GM19395 (cell line): ENCODE data around the gene BSPRY.
A peak's percentile ranks its signal among the peaks of the same experiment; 100 is the strongest.
"Not testable (repeated sequence)": the region's sequence is repeated elsewhere in the genome, so short reads cannot be mapped to it uniquely, and the experiment has no call there.

ENCODE experiments used
- ATAC-seq: cut with Tn5 transposase; IDR thresholded peaks from one replicate; pipeline ENCODE4 v1.9.1; 2021; ENCODE audit warnings: mild to moderate bottlenecking, moderate library complexity; ENCODE audit not compliant: unreplicated experiment

Gene BSPRY

GRCh38 chr9:113369855-113370140 is 20.5 kb downstream of the BSPRY start:
- ATAC-seq = no peak

- ATAC-seq = no peak
These were observed 21.5 kb downstream of the BSPRY start for GRCh38 chr9:113370806-113371325.

GRCh38 chr9:113372059-113372458 is 22.7 kb downstream of the BSPRY start:
- ATAC-seq = no peak

GRCh38 chr9:113373256-113373655 is 23.9 kb downstream of the BSPRY start:
- no peak for ATAC-seq

GRCh38 chr9:113373676-113374392 is 24.5 kb downstream of the BSPRY start:
- no peak for ATAC-seq

GRCh38 chr9:113375057-113376023 is 26.0 kb downstream of the BSPRY start:
- ATAC-seq = no peak

- ATAC-seq = peak; percentile 80
These were observed 27.6 kb downstream of the BSPRY start, which contains the start of gene HDHD3 for GRCh38 chr9:113376634-113377567. Gene HDHD3 (minus strand): TSS chr9:113376986. CDS start chr9:113374354, 2,632 bp downstream.

- not testable (repeated sequence) for ATAC-seq
These were observed 29.9 kb downstream of the BSPRY start for GRCh38 chr9:113379094-113379828.

GRCh38 chr9:113379829-113380210 is 30.5 kb downstream of the BSPRY start:
- not testable (repeated sequence) for ATAC-seq

GRCh38 chr9:113380869-113381378 is 31.6 kb downstream of the BSPRY start:
- peak; percentile 46 for ATAC-seq

GRCh38 chr9:113381441-113381840 is 32.1 kb downstream of the BSPRY start:
- ATAC-seq = not testable (repeated sequence)

GRCh38 chr9:113381909-113382411 is 32.6 kb downstream of the BSPRY start:
- no peak for ATAC-seq

- ATAC-seq = no peak
These were observed 37.4 kb downstream of the BSPRY start for GRCh38 chr9:113386571-113387393.

- ATAC-seq = no peak
These were observed 38.4 kb downstream of the BSPRY start for GRCh38 chr9:113387560-113388230.

- no peak for ATAC-seq
These were observed 39.5 kb downstream of the BSPRY start for GRCh38 chr9:113388833-113389232.

- ATAC-seq = no peak
These were observed 40.1 kb downstream of the BSPRY start for GRCh38 chr9:113389451-113389850.

- ATAC-seq = no peak
These were observed 41.0 kb downstream of the BSPRY start for GRCh38 chr9:113390192-113390960.
